HEK293T (cell line): Measurements from ENCODE around the gene PRICKLE2.

Experiments
- CTCF ChIA-PET: fragments of 350-600 bp; formaldehyde crosslinking; extraction: SDS; loops from one replicate; lab custom pipeline; 2021; ENCODE audit warnings: antibody characterized with exemption, inconsistent platforms; lab: Yijun Ruan, JAX
- POLR2A ChIA-PET: fragments of 350-600 bp; formaldehyde crosslinking; extraction: SDS; loops from one replicate; lab custom pipeline; 2020; ENCODE audit warnings: antibody characterized with exemption, inconsistent platforms; lab: Yijun Ruan, JAX
- DNase-seq: peaks from one replicate; pipeline ENCODE4 v3.0.0; 2012; ENCODE audit warnings: mixed read lengths; ENCODE audit errors: extremely low spot score
- ARNT ChIP-seq: fragments of 450-650 bp; IDR thresholded peaks from 2 replicates; pipeline ENCODE4 v1.6.1; 2017; ENCODE audit warnings: mild to moderate bottlenecking
- BHLHE40 ChIP-seq: fragments of 450-650 bp; IDR thresholded peaks from 2 replicates; pipeline ENCODE4 v1.6.1; 2016; ENCODE audit warnings: mild to moderate bottlenecking, moderate library complexity, borderline replicate concordance
- CTBP1 ChIP-seq: fragments of 450-650 bp; IDR thresholded peaks from 2 replicates; pipeline ENCODE4 v1.6.1; 2016; ENCODE audit warnings: borderline replicate concordance
- ELF4 ChIP-seq: fragments of 450-650 bp; IDR thresholded peaks from 2 replicates; pipeline ENCODE4 v1.6.1; 2017; ENCODE audit warnings: antibody characterized with exemption
- FOXA1 ChIP-seq: fragments of 450-650 bp; IDR thresholded peaks from 2 replicates; pipeline ENCODE4 v1.6.1; 2016; ENCODE audit warnings: mild to moderate bottlenecking
- FOXK2 ChIP-seq: fragments of 450-650 bp; IDR thresholded peaks from 2 replicates; pipeline ENCODE4 v1.6.1; 2016; ENCODE audit warnings: mild to moderate bottlenecking
- FOXM1 ChIP-seq: fragments of 450-650 bp; IDR thresholded peaks from 2 replicates; pipeline ENCODE4 v1.6.1; 2017; ENCODE audit warnings: mild to moderate bottlenecking, borderline replicate concordance
- HDGF ChIP-seq: fragments of 450-650 bp; IDR thresholded peaks from 2 replicates; pipeline ENCODE4 v1.6.1; 2017; ENCODE audit warnings: antibody characterized with exemption, borderline replicate concordance
- L3MBTL2 ChIP-seq: fragments of 450-650 bp; conservative IDR thresholded peaks from 2 replicates; pipeline ENCODE4 v1.6.1; 2016; ENCODE audit warnings: mild to moderate bottlenecking
- LEF1 ChIP-seq: fragments of 450-650 bp; IDR thresholded peaks from 2 replicates; pipeline ENCODE4 v1.6.1; 2017; ENCODE audit warnings: mild to moderate bottlenecking, borderline replicate concordance
- NFRKB ChIP-seq: fragments of 450-650 bp; IDR thresholded peaks from 2 replicates; pipeline ENCODE4 v1.6.1; 2016; ENCODE audit warnings: mild to moderate bottlenecking, moderate library complexity
- SP1 ChIP-seq: fragments of 450-650 bp; IDR thresholded peaks from 2 replicates; pipeline ENCODE4 v1.6.1; 2017
- SUZ12 ChIP-seq: fragments of 450-650 bp; IDR thresholded peaks from 2 replicates; pipeline ENCODE4 v1.6.1; 2016; ENCODE audit warnings: mild to moderate bottlenecking
- TARDBP ChIP-seq: fragments of 450-650 bp; IDR thresholded peaks from 2 replicates; pipeline ENCODE4 v1.6.1; 2016
- ZNF384 ChIP-seq: fragments of 450-650 bp; IDR thresholded peaks from 2 replicates; pipeline ENCODE4 v1.6.1; 2016
- TF ChIP-seq, protein P1 (sequence below): fragments of 450-650 bp; IDR thresholded peaks from 2 replicates; pipeline ENCODE4 v1.6.1; 2016

PRICKLE2 gene

DNA sequence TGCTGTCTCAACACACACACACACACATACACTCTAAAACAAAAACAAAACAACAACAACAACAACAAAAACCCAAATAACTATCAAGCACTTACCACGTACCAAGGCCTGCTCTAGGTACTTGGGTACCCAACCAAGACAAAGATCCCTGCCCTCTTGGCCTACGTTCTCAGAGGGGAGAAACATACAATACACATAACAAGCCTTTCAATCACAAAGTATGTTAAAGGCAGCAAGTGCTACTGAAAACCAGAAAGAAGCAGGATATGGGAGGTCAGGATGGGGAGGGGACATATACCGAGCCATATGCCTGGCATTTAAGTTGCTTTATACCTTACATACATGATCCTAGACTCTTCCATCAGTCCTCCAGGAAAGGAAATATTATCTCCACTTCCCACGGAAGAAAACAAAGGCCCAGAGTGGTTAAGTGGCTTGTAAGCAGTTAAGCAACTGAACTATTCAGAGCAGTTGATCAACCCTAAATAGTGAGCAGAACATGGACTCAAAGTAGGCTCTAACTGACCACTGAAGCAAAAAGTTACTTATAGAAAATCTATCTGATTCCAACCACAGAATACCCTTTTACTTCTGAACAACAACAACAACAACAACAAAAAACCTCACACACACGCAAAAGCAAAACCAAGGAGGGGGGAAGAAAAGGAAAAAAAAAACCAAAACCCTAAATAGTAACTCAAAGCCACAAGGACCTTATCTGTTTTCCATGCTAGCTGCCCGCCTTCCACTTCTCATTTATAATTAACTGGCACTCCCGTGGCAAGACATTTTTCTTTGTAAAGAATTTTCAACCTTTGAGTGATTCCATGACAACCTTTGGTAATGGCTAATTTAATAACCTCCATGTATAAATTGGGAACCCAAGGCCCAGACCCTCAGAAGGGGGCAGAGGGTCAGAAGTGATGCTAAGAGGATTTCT lies 21.0 kb downstream of the PRICKLE2 start:
- DNase-seq: no peak
- TF ChIP-seq FOXA1 (no peak), LEF1 (no peak), ZNF384 (no peak), FOXK2 (no peak), SP1 (no peak), NFRKB (no peak), TARDBP (no peak), ARNT (no peak), HDGF (no peak), ELF4 (no peak), CTBP1 (no peak), FOXM1 (no peak), L3MBTL2 (no peak), SUZ12 (no peak), BHLHE40 (no peak)
- TF ChIP-seq, protein P1, sequence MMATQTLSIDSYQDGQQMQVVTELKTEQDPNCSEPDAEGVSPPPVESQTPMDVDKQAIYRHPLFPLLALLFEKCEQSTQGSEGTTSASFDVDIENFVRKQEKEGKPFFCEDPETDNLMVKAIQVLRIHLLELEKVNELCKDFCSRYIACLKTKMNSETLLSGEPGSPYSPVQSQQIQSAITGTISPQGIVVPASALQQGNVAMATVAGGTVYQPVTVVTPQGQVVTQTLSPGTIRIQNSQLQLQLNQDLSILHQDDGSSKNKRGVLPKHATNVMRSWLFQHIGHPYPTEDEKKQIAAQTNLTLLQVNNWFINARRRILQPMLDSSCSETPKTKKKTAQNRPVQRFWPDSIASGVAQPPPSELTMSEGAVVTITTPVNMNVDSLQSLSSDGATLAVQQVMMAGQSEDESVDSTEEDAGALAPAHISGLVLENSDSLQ: no peak
- ChIA-PET POLR2A (no interaction called here), CTCF (no interaction called here)

DNA sequence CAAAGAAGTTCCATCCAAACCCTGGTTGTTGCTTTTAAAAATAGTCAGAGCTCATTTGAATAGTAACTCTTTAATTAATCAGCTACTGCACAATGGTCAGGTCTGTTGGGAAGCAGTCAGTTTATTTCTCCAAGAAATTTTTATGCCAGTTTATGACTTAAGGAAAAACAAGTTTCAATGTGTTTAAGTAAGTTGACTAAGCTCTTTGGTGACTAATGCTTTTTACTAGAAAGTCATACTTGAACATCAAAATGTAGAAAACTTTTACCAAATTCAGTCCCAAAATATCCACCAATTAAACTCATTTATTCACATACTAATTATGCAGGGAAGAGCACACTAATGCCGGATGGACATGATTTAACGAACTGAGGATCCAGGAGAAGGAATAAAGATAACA lies 22.1 kb downstream of the PRICKLE2 start:
- POLR2A ChIA-PET: no interaction called here
- TF ChIP-seq BHLHE40: no peak
- no peak for TF ChIP-seq SP1
- TF ChIP-seq HDGF: no peak
- TF ChIP-seq LEF1: no peak
- TF ChIP-seq, protein P1: no peak
- no peak for TF ChIP-seq L3MBTL2
- no peak for DNase-seq

DNA sequence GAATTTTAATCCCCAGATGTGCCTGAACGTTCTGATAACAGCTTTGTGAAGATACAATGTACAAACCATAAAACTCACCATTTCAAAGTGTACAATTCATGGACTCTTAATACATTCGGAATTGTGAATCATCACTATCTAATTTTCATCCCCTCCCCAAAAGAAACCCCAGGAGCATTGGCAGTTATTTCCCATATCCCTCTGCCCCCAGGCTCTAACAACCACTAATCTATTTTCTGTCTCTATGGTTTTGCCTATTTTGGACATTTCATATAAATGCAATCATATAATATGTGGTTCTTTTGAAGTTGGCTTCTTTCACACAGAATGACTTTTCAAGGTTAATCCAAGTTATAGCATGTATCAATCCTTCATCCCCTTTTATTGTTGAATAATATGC lies 25.3 kb downstream of the PRICKLE2 start:
- no peak for DNase-seq
- POLR2A ChIA-PET: no interaction called here
- TF ChIP-seq TARDBP (no peak), L3MBTL2 (no peak), HDGF (no peak), BHLHE40 (no peak), NFRKB (no peak), FOXK2 (no peak), LEF1 (no peak), SP1 (no peak)
- CTCF ChIA-PET: interaction anchor here (0.7 kb wide), 1 partner anchor 755 kb away, joined by 3 read pairs; no protein-coding TSS in a partner anchor

More for the DNA sequence above, 22.1 kb downstream of the PRICKLE2 start:
- CTCF ChIA-PET: no interaction called here

DNA sequence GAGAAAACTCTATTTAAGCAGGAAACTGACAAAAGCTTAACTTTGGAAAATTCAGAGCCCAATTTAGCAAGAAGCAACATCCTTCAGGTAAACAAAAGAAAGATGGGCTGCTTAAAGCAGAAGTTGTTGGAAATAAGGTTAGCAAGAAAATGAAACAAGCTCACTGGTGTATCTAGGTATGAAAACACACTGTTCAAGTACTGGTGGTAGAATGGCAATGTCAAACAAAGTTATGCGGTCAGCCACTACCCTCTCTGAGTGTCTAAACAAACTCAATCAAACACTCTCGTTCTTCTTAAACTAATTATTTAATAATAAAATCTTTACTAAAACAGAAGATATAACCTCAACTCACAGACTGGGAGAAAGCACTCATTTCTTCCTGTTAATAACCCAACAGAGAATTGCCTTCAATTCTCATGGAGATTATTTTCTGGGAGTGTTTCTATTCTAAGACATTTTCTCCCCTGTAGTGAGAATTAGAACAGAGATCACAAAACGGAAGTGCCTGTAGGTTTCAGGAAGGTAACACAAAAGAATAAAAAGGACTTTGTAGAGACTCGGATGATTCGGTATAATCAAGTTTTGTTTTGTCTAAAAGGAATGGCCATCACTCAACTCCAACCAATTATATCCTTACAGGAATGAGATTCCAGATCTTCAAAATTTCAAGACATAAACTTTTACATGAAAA lies 28.9 kb downstream of the PRICKLE2 start:
- TF ChIP-seq SP1: no peak
- no peak for TF ChIP-seq CTBP1
- no peak for TF ChIP-seq SUZ12
- no peak for TF ChIP-seq BHLHE40
- no peak for TF ChIP-seq TARDBP
- no peak for TF ChIP-seq L3MBTL2
- no peak for TF ChIP-seq ZNF384
- no peak for DNase-seq
- ChIA-PET POLR2A (no interaction called here), CTCF (interaction anchor here (1.6 kb wide), 1 partner anchor 23 kb away, joined by 3 read pairs; no protein-coding TSS in a partner anchor)

DNA sequence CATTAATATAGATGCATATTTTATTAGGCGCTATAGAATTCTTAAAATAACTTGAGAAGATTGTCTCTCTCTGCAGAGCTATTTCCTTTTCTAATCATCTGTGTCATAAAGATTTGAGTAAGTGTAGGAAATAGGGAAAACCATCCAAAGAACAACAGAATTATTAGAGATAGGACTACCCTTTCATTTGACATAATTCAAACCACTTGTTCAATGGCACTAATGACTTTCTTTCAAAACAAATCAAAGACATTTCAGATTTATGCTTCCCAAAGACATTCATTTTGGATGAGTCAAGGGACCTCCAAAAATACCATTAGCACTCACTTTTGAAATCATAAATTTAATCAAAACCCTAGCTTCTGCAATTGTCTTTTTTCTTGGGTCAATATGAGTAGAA lies 29.5 kb downstream of the PRICKLE2 start:
- CTCF ChIA-PET: interaction anchor here (1.6 kb wide), 1 partner anchor 23 kb away, joined by 3 read pairs; no protein-coding TSS in a partner anchor
- POLR2A ChIA-PET: no interaction called here
- TF ChIP-seq SUZ12 (no peak), FOXK2 (no peak), FOXA1 (no peak), HDGF (no peak), SP1 (no peak), BHLHE40 (no peak), CTBP1 (no peak)
- TF ChIP-seq, protein P1: no peak
- no peak for DNase-seq

DNA sequence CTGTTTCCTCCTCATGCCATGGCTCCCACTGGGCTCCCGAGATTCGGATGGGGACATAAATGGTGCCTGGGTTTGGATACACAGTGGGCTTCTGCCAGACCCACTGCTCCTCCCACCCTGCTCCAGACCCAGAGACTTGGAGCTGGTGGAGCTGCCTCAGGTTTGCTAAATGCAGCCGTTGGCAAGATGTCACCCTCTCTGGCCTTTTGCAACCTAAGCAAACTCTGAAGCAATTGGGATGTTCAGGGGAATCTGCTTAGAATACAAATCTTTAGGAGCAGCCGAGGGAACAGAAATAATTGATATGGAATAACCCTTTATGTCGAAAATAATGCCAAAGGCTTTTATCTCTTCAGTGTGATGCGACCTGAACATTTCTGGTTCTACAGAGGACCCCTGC lies 33.4 kb downstream of the PRICKLE2 start:
- CTCF ChIA-PET: no interaction called here
- POLR2A ChIA-PET: no interaction called here
- no peak for DNase-seq
- no peak for TF ChIP-seq ARNT
